Adrenal gland (tissue), 12 donors: ENCODE results near the gene PSME1. TPM values are rescaled to one million over a fixed set of nuclear protein-coding genes. Genes with fewer than 3 reads are reported as not detected.

Source experiments
- DNase-seq, 7 donors: peaks; one replicate each; pipeline ENCODE4 v3.0.0-alpha.2; 2019 to 2020
- H3K27ac ChIP-seq, 5 donors: fragments of 200-600 bp; sonication (generic) in 4 of 5; 1 replicate in 3 of 5; 2 replicates in 2 of 5; pipeline versions ENCODE4 v1.5.1 to v1.8.0; 2016 to 2020; ENCODE audit warnings: mild to moderate bottlenecking in 1 of 5
- H3K27me3 ChIP-seq: fragments of 200-600 bp; 2 replicates; pipeline ENCODE4 v1.8.0; 2021
- H3K36me3 ChIP-seq, 2 donors: fragments of 200-600 bp; replicated peaks in 1 of 2; 1 replicate in 1 of 2; 2 replicates in 1 of 2; pipeline versions ENCODE4 v1.5.1 to v1.8.0; 2018 to 2022
- H3K4me1 ChIP-seq, 2 donors: fragments of 200-600 bp; replicated peaks in 1 of 2; 1 replicate in 1 of 2; 2 replicates in 1 of 2; pipeline versions ENCODE4 v1.5.1 to v1.8.0; 2018 to 2021
- H3K4me3 ChIP-seq, 4 donors: fragments of 200-600 bp; sonication (generic) in 3 of 4; one replicate each; pipeline ENCODE4 v1.5.1; 2016 to 2018
- H3K9me3 ChIP-seq, 3 donors: fragments of 200-600 bp; sonication (generic) in 1 of 3; replicated peaks in 1 of 3; 1 replicate in 2 of 3; 2 replicates in 1 of 3; pipeline versions ENCODE4 v1.5.1 to v1.8.0; 2016 to 2021
- POLR2A ChIP-seq, 2 donors: fragments of 450-650 bp; IDR thresholded peaks; one replicate each; pipeline ENCODE4 v1.6.1; 2017; ENCODE audit warnings: antibody characterized with exemption in 2 of 2, mild to moderate bottlenecking in 2 of 2, moderate library complexity in 1 of 2
- WGBS, 4 donors: extraction: QIAGEN DNeasy Blood & Tissue Kit in 2 of 4; methylation state at CpG; one replicate each; pipeline versions ENCODE4 v1.1.5 to v1.1.7; 2013 to 2017; 5-methylcytosine and 5-hydroxymethylcytosine counted together
- intact Hi-C, 2 donors: fragments of 100-400 bp; cut with DNase I; formaldehyde crosslinking; loops; one replicate each; pipeline versions ENCODE4 v1.14.1 to v1.15.0; 2022 to 2023
- microRNA-seq, 3 donors: library from miRNA; unstranded; fragments of <30 nt; microRNA quantifications; one replicate each; pipeline ENCODE4, GENCODE V29; 2017 to 2020
- polyA plus RNA-seq, 3 donors: library from polyadenylated mRNA; stranded (reverse); fragments of 200-250 nt in 2 of 3; fragments of 350-450 nt in 1 of 3; fragmentation: Illumina TruSeq in 1 of 3; extraction: RNeasy Lipid Tissue Mini Kit (QIAGEN cat#74804) in 1 of 3; gene quantifications; one replicate each; pipeline ENCODE4 v1.2.3, GENCODE V29; 2013 to 2014
- small RNA-seq, 2 donors: library from RNA; depleted of rRNA; stranded (forward); fragments of <200 nt; gene quantifications; one replicate each; pipeline ENCODE3, GENCODE V24; 2016
- total RNA-seq, 9 donors: library from RNA; depleted of rRNA in 4 of 9; stranded (reverse); fragments of >200 nt in 4 of 9; fragments of 120-200 nt in 1 of 9; fragmentation: NEBNext Ultra II Directional in 1 of 9; extraction: Animal tissue kit (Norgen Biotek cat#: 25700) in 1 of 9; gene quantifications; one replicate each; pipeline versions ENCODE4 v1.1.0 to v1.2.4, GENCODE V29; 2013 to 2023
- TF ChIP-seq, protein P1 (sequence below), 6 experiments: fragments of 450-650 bp in 4 of 6; fragments of 200-600 bp in 2 of 6; sonication (generic) in 1 of 6; IDR thresholded peaks; 1 replicate in 5 of 6; 2 replicates in 1 of 6; pipeline versions ENCODE4 v1.5.1 to v1.8.0; 2016 to 2021; ENCODE audit warnings: antibody characterized with exemption in 6 of 6, mild to moderate bottlenecking in 2 of 6, moderate library complexity in 1 of 6
- donor health status: healthy with polysubstance abuse.
- donor health status: Bipolar disorder and iron deficiency.
- donor health status: DM: yes; HTN: yes; CAD: no.
- donor health status: DM: no; HTN: no; CAD: no.
- donor health status: DM: no; HTN: no; CAD: no.
- donor health status: DM: yes; HTN: yes; CAD: no.

The PSME1 gene
- total and polyA plus RNA-seq, 12 donors, result 205 to 386 (median 283) TPM

DNA sequence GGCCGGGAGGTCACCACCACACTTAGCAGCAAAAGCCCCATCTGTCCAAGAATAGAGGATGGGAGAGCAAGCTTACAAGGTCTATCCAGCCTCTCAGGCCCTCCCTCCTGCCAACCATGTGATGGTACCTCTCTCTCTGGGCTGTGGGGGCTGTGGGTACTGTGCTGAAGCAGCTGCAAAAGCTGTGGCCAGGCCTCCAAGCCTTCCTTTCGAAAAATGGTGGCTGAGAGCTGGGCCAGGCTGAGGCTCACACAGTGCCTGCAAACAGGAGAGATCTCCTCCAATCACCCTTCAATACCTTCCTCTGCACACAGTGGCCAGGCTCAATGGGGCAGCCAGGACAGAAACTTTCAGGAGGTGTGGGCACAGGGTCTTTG is 51.5 kb downstream of the PSME1 start:
- Histone ChIP-seq H3K4me1 (peaks cover 9 to 17% of the 10 kb centered on the region in 2 donors), H3K4me3 (no peak overlapping the region), H3K9me3 (no peaks in the 10 kb centered on the region), H3K27me3 (no peaks in the 10 kb centered on the region), H3K36me3 (peaks cover 0 to 65% of the 10 kb centered on the region in 2 donors), H3K27ac (peak overlapping the region in 2 of 5 donors; percentile 80 to 88)
- intact Hi-C loops, result no loop called here
- 69 to 90% (median 87%) methylated on average over 2 of the region's 2 CpGs for WGBS, 4 donors
- TF ChIP-seq POLR2A (IDR thresholded peaks at IDR 0.05), result no peak
- TF ChIP-seq, protein P1, sequence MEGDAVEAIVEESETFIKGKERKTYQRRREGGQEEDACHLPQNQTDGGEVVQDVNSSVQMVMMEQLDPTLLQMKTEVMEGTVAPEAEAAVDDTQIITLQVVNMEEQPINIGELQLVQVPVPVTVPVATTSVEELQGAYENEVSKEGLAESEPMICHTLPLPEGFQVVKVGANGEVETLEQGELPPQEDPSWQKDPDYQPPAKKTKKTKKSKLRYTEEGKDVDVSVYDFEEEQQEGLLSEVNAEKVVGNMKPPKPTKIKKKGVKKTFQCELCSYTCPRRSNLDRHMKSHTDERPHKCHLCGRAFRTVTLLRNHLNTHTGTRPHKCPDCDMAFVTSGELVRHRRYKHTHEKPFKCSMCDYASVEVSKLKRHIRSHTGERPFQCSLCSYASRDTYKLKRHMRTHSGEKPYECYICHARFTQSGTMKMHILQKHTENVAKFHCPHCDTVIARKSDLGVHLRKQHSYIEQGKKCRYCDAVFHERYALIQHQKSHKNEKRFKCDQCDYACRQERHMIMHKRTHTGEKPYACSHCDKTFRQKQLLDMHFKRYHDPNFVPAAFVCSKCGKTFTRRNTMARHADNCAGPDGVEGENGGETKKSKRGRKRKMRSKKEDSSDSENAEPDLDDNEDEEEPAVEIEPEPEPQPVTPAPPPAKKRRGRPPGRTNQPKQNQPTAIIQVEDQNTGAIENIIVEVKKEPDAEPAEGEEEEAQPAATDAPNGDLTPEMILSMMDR (IDR thresholded peaks at IDR 0.05), result no peak
- no peak for DNase-seq

Small RNA genes lying within 50 kb of the gene (microRNA-seq; reads per million reads assigned to microRNA genes)
- gene MIR7703, result 0 to 0.45 (median 0) reads per million in 3 donors

Small RNA genes lying within 50 kb of the gene (small RNA-seq; reads per million reads assigned to genes)
- 0 to 0.24 reads per million in 2 donors for gene IPO4
- gene IRF9, result 0 to 0.12 reads per million in 2 donors
- 0.36 to 0.58 reads per million in 2 donors for gene RNA5SP383

Other genes with a start within 250 kb of the PSME1 start
Only the 30 nearest of the 31 such genes appear.
- gene DHRS4, start 182.4 kb upstream of the PSME1 start, total RNA-seq, result 10 to 100 TPM; 26.1 to 77.5 (median 47.0) TPM
- gene DHRS4, start 182.4 kb upstream of the PSME1 start, polyA plus RNA-seq, result 10 to 100 TPM; 41.0 to 53.3 (median 52.7) TPM
- 10 to 100 TPM; 14.8 to 56.4 (median 33.5) TPM for gene DHRS4L2, start 147.3 kb upstream of the PSME1 start, total RNA-seq
- 10 to 100 TPM; 41.5 to 52.3 (median 45.7) TPM for gene DHRS4L2, start 147.3 kb upstream of the PSME1 start, polyA plus RNA-seq
- 1 to 10 TPM in 2 of 9 donors, under 1 TPM in 6, not detected in 1; 0.17 to 1.1 (median 0.68) TPM for gene CARMIL3, start 84.2 kb upstream of the PSME1 start, total RNA-seq
- 1 to 10 TPM in 2 of 3 donors, under 1 TPM in 1; 0.73 to 5.8 (median 1.7) TPM for gene CARMIL3, start 84.2 kb upstream of the PSME1 start, polyA plus RNA-seq
- 1 to 10 TPM in 1 of 9 donors, under 1 TPM in 1, not detected in 7; 0.97 to 1.4 TPM for gene CPNE6, start 64.6 kb upstream of the PSME1 start, total RNA-seq
- under 1 TPM; 0.07 to 0.22 (median 0.16) TPM for gene CPNE6, start 64.6 kb upstream of the PSME1 start, polyA plus RNA-seq
- 10 to 100 TPM in 7 of 9 donors, 1 to 10 TPM in 2; 4.4 to 37.0 (median 18.4) TPM for gene PCK2, start 41.9 kb upstream of the PSME1 start, total RNA-seq
- gene PCK2, start 41.9 kb upstream of the PSME1 start, polyA plus RNA-seq, result 10 to 100 TPM in 2 of 3 donors, 1 to 10 TPM in 1; 7.9 to 17.9 (median 10.5) TPM
- gene DCAF11, start 21.4 kb upstream of the PSME1 start, total RNA-seq, result 100 to 1,000 TPM in 8 of 9 donors, 10 to 100 TPM in 1; 88.9 to 401 (median 143) TPM
- 10 to 100 TPM; 40.4 to 94.0 (median 42.3) TPM for gene DCAF11, start 21.4 kb upstream of the PSME1 start, polyA plus RNA-seq
- 10 to 100 TPM in 1 of 9 donors, 1 to 10 TPM in 8; 3.3 to 20.2 (median 4.7) TPM for gene NRL, start 21.2 kb upstream of the PSME1 start, total RNA-seq
- gene NRL, start 21.2 kb upstream of the PSME1 start, polyA plus RNA-seq, result 1 to 10 TPM; 2.2 to 3.5 (median 3.1) TPM
- gene FITM1, start 5.5 kb upstream of the PSME1 start, total RNA-seq, result 10 to 100 TPM in 4 of 9 donors, 1 to 10 TPM in 5; 6.5 to 15.7 (median 9.7) TPM
- gene FITM1, start 5.5 kb upstream of the PSME1 start, polyA plus RNA-seq, result 10 to 100 TPM in 2 of 3 donors, 1 to 10 TPM in 1; 4.6 to 25.7 (median 13.4) TPM
- gene EMC9, start 5.4 kb downstream of the PSME1 start, total RNA-seq, result 10 to 100 TPM; 22.5 to 65.7 (median 40.5) TPM
- 100 to 1,000 TPM in 2 of 3 donors, 10 to 100 TPM in 1; 21.6 to 149 (median 127) TPM for gene EMC9, start 5.4 kb downstream of the PSME1 start, polyA plus RNA-seq
- gene PSME2, start 10.4 kb downstream of the PSME1 start, total RNA-seq, result 100 to 1,000 TPM; 107 to 362 (median 191) TPM
- 100 to 1,000 TPM; 388 to 752 (median 687) TPM for gene PSME2, start 10.4 kb downstream of the PSME1 start, polyA plus RNA-seq
- gene RNF31, start 11.3 kb downstream of the PSME1 start, total RNA-seq, result 100 to 1,000 TPM in 1 of 9 donors, 10 to 100 TPM in 8; 32.8 to 165 (median 59.7) TPM
- gene RNF31, start 11.3 kb downstream of the PSME1 start, polyA plus RNA-seq, result 100 to 1,000 TPM in 2 of 3 donors, 10 to 100 TPM in 1; 59.3 to 351 (median 198) TPM
- gene IRF9, start 25.1 kb downstream of the PSME1 start, total RNA-seq, result 100 to 1,000 TPM in 4 of 9 donors, 10 to 100 TPM in 5; 32.4 to 119 (median 98.3) TPM
- gene IRF9, start 25.1 kb downstream of the PSME1 start, polyA plus RNA-seq, result 100 to 1,000 TPM; 118 to 151 (median 129) TPM
- gene REC8, start 35.9 kb downstream of the PSME1 start, total RNA-seq, result 10 to 100 TPM in 4 of 9 donors, 1 to 10 TPM in 5; 1.3 to 18.5 (median 9.4) TPM
- gene REC8, start 35.9 kb downstream of the PSME1 start, polyA plus RNA-seq, result 100 to 1,000 TPM in 1 of 3 donors, 10 to 100 TPM in 1, 1 to 10 TPM in 1; 3.6 to 111 (median 38.9) TPM
- 10 to 100 TPM; 29.7 to 84.9 (median 45.4) TPM for gene IPO4, start 52.6 kb downstream of the PSME1 start, total RNA-seq
- 10 to 100 TPM; 19.1 to 43.2 (median 23.8) TPM for gene IPO4, start 52.6 kb downstream of the PSME1 start, polyA plus RNA-seq
- 100 to 1,000 TPM in 2 of 9 donors, 10 to 100 TPM in 7; 60.0 to 123 (median 90.4) TPM for gene TM9SF1, start 59.2 kb downstream of the PSME1 start, total RNA-seq
- gene TM9SF1, start 59.2 kb downstream of the PSME1 start, polyA plus RNA-seq, result 10 to 100 TPM; 43.7 to 67.2 (median 56.1) TPM
- gene TSSK4, start 69.5 kb downstream of the PSME1 start, total RNA-seq, result under 1 TPM in 1 of 9 donors, not detected in 8; 0.46 TPM
- under 1 TPM in 1 of 3 donors, not detected in 2; 0.07 TPM for gene TSSK4, start 69.5 kb downstream of the PSME1 start, polyA plus RNA-seq
- gene CHMP4A, start 77.3 kb downstream of the PSME1 start, total RNA-seq, result 10 to 100 TPM; 32.9 to 68.6 (median 56.5) TPM
- 100 to 1,000 TPM in 2 of 3 donors, 10 to 100 TPM in 1; 71.1 to 118 (median 104) TPM for gene CHMP4A, start 77.3 kb downstream of the PSME1 start, polyA plus RNA-seq
- 10 to 100 TPM; 20.3 to 53.7 (median 28.6) TPM for gene MDP1, start 79.9 kb downstream of the PSME1 start, total RNA-seq
- 10 to 100 TPM; 32.2 to 40.2 (median 39.4) TPM for gene MDP1, start 79.9 kb downstream of the PSME1 start, polyA plus RNA-seq
- gene NEDD8, start 96.2 kb downstream of the PSME1 start, total RNA-seq, result 100 to 1,000 TPM; 154 to 454 (median 216) TPM
- gene NEDD8, start 96.2 kb downstream of the PSME1 start, polyA plus RNA-seq, result 100 to 1,000 TPM; 136 to 448 (median 215) TPM
- 100 to 1,000 TPM in 8 of 9 donors, 10 to 100 TPM in 1; 92.5 to 188 (median 131) TPM for gene GMPR2, start 96.7 kb downstream of the PSME1 start, total RNA-seq
- 100 to 1,000 TPM in 1 of 3 donors, 10 to 100 TPM in 2; 70.6 to 103 (median 98.0) TPM for gene GMPR2, start 96.7 kb downstream of the PSME1 start, polyA plus RNA-seq
- gene TINF2, start 106.4 kb downstream of the PSME1 start, total RNA-seq, result 100 to 1,000 TPM in 5 of 9 donors, 10 to 100 TPM in 4; 76.3 to 216 (median 101) TPM
- gene TINF2, start 106.4 kb downstream of the PSME1 start, polyA plus RNA-seq, result 100 to 1,000 TPM in 2 of 3 donors, 10 to 100 TPM in 1; 57.8 to 179 (median 103) TPM
- 1 to 10 TPM in 3 of 9 donors, under 1 TPM in 5, not detected in 1; 0.28 to 1.4 (median 0.88) TPM for gene TGM1, start 127.0 kb downstream of the PSME1 start, total RNA-seq
- gene TGM1, start 127.0 kb downstream of the PSME1 start, polyA plus RNA-seq, result 1 to 10 TPM in 2 of 3 donors, under 1 TPM in 1; 0.44 to 2.7 (median 2.2) TPM
- 10 to 100 TPM; 26.0 to 40.0 (median 32.3) TPM for gene RABGGTA, start 135.4 kb downstream of the PSME1 start, total RNA-seq
- 100 to 1,000 TPM in 1 of 3 donors, 10 to 100 TPM in 2; 15.7 to 124 (median 90.7) TPM for gene RABGGTA, start 135.4 kb downstream of the PSME1 start, polyA plus RNA-seq
- gene DHRS1, start 163.6 kb downstream of the PSME1 start, total RNA-seq, result 10 to 100 TPM; 11.4 to 68.1 (median 36.1) TPM
- gene DHRS1, start 163.6 kb downstream of the PSME1 start, polyA plus RNA-seq, result 10 to 100 TPM; 19.8 to 38.7 (median 37.6) TPM
- 10 to 100 TPM in 8 of 9 donors, 1 to 10 TPM in 1; 9.2 to 28.2 (median 18.2) TPM for gene NOP9, start 163.7 kb downstream of the PSME1 start, total RNA-seq
- gene NOP9, start 163.7 kb downstream of the PSME1 start, polyA plus RNA-seq, result 10 to 100 TPM in 2 of 3 donors, 1 to 10 TPM in 1; 9.1 to 21.1 (median 16.8) TPM
- gene CIDEB, start 171.8 kb downstream of the PSME1 start, total RNA-seq, result 10 to 100 TPM; 16.4 to 80.3 (median 40.5) TPM
- gene CIDEB, start 171.8 kb downstream of the PSME1 start, polyA plus RNA-seq, result 10 to 100 TPM; 17.5 to 73.7 (median 37.4) TPM
- 10 to 100 TPM in 2 of 9 donors, 1 to 10 TPM in 6, under 1 TPM in 1; 0.42 to 11.1 (median 4.2) TPM for gene LTB4R2, start 173.9 kb downstream of the PSME1 start, total RNA-seq
- 1 to 10 TPM in 2 of 3 donors, under 1 TPM in 1; 0.57 to 2.7 (median 1.8) TPM for gene LTB4R2, start 173.9 kb downstream of the PSME1 start, polyA plus RNA-seq
- 10 to 100 TPM in 5 of 9 donors, 1 to 10 TPM in 4; 1.4 to 21.0 (median 11.0) TPM for gene LTB4R, start 175.3 kb downstream of the PSME1 start, total RNA-seq
- 10 to 100 TPM in 2 of 3 donors, 1 to 10 TPM in 1; 9.4 to 30.2 (median 17.5) TPM for gene LTB4R, start 175.3 kb downstream of the PSME1 start, polyA plus RNA-seq
- 10 to 100 TPM in 5 of 9 donors, 1 to 10 TPM in 4; 3.9 to 34.0 (median 12.5) TPM for gene ADCY4, start 198.9 kb downstream of the PSME1 start, total RNA-seq
- 10 to 100 TPM in 2 of 3 donors, 1 to 10 TPM in 1; 4.5 to 70.1 (median 45.8) TPM for gene ADCY4, start 198.9 kb downstream of the PSME1 start, polyA plus RNA-seq
- 10 to 100 TPM in 1 of 9 donors, 1 to 10 TPM in 6, under 1 TPM in 2; 0.50 to 10.4 (median 3.6) TPM for gene RIPK3, start 203.8 kb downstream of the PSME1 start, total RNA-seq
- gene RIPK3, start 203.8 kb downstream of the PSME1 start, polyA plus RNA-seq, result 1 to 10 TPM; 1.5 to 8.0 (median 4.6) TPM